Measurements from ENCODE around the gene GSE1.
"Not testable (repeated sequence)": the region's sequence is repeated elsewhere in the genome, so short reads cannot be mapped to it uniquely, and the experiment has no call there.

Gene GSE1

GRCh38 chr16:85592277-85592676, 20.8 kb upstream of the GSE1 start:
- not testable (repeated sequence) for DNase-seq

GRCh38 chr16:85592700-85593493, 20.2 kb upstream of the GSE1 start:
- no peak for DNase-seq

- DNase-seq = peak; percentile 55
These were observed 19.5 kb upstream of the GSE1 start for GRCh38 chr16:85593494-85594221.

- no peak for DNase-seq
These were observed 18.7 kb upstream of the GSE1 start for GRCh38 chr16:85594273-85594977.

GRCh38 chr16:85594978-85595661, 18.0 kb upstream of the GSE1 start:
- DNase-seq = no peak

- peak; percentile 54 for DNase-seq
These were observed 17.2 kb upstream of the GSE1 start for GRCh38 chr16:85595812-85596502.

GRCh38 chr16:85598141-85598540, 15.0 kb upstream of the GSE1 start:
- DNase-seq = no peak

GRCh38 chr16:85600078-85600477, 13.0 kb upstream of the GSE1 start:
- DNase-seq = no peak

- no peak for DNase-seq
These were observed 12.4 kb upstream of the GSE1 start for GRCh38 chr16:85600530-85601271.

GRCh38 chr16:85601272-85601639, 11.9 kb upstream of the GSE1 start:
- DNase-seq = no peak

GRCh38 chr16:85601730-85602401, 11.3 kb upstream of the GSE1 start:
- no peak for DNase-seq

- DNase-seq = no peak
These were observed 10.5 kb upstream of the GSE1 start for GRCh38 chr16:85602402-85603202.

GRCh38 chr16:85603203-85603755, 9.8 kb upstream of the GSE1 start:
- DNase-seq = no peak

GRCh38 chr16:85604145-85604705, 8.9 kb upstream of the GSE1 start:
- DNase-seq = no peak

- no peak for DNase-seq
These were observed 7.8 kb upstream of the GSE1 start for GRCh38 chr16:85605051-85605911.

GRCh38 chr16:85605912-85606841, 6.9 kb upstream of the GSE1 start:
- no peak for DNase-seq

- no peak for DNase-seq
These were observed 6.2 kb upstream of the GSE1 start for GRCh38 chr16:85606904-85607303.

Measured in NCI-H2171 (cell line).